HepG2 (cell line): ENCODE measurements around the gene CPSF7. TPM values are rescaled to one million over a fixed set of nuclear protein-coding genes. Genes with fewer than 3 reads are reported as not detected.

Source experiments
- ARNTL ChIP-seq: sonication (generic); formaldehyde crosslinking; IDR thresholded peaks from 2 replicates; pipeline ENCODE4 v1.4.0; 2020; ENCODE audit warnings: mild to moderate bottlenecking, missing genetic modification reagents
- FOXK1 ChIP-seq: sonication (generic); formaldehyde crosslinking; IDR thresholded peaks from 2 replicates; pipeline ENCODE4 v1.4.0; 2020; ENCODE audit warnings: low read depth, missing genetic modification reagents, borderline replicate concordance
- HNF1B ChIP-seq: sonication (generic); formaldehyde crosslinking; IDR thresholded peaks from 2 replicates; pipeline ENCODE4 v1.5.1; 2020; ENCODE audit warnings: mild to moderate bottlenecking, moderate library complexity, missing genetic modification reagents
- HOMEZ ChIP-seq: IDR thresholded peaks from 2 replicates; pipeline ENCODE4 v1.6.1; 2016; ENCODE audit warnings: low read depth
- RFX5 ChIP-seq: IDR thresholded peaks from 2 replicates; pipeline ENCODE4 v1.6.1; 2011; ENCODE audit warnings: low read depth, low read length, improper control_type of control experiment
- TOE1 ChIP-seq: sonication (generic); formaldehyde crosslinking; IDR thresholded peaks from 2 replicates; pipeline ENCODE4 v1.4.0; 2020; ENCODE audit warnings: mild to moderate bottlenecking, missing genetic modification reagents
- TRIM22 ChIP-seq: fragments of 450-650 bp; IDR thresholded peaks from 2 replicates; pipeline ENCODE4 v1.6.1; 2017
- ZKSCAN5 ChIP-seq: sonication (generic); formaldehyde crosslinking; IDR thresholded peaks from 2 replicates; pipeline ENCODE4 v1.5.1; 2020; ENCODE audit warnings: mild to moderate bottlenecking, missing genetic modification reagents
- ZNF460 ChIP-seq: sonication (generic); formaldehyde crosslinking; IDR thresholded peaks from 2 replicates; pipeline ENCODE4 v1.5.1; 2020; ENCODE audit warnings: missing genetic modification reagents, mild to moderate bottlenecking, borderline replicate concordance
- ZNF547 ChIP-seq: sonication (generic); formaldehyde crosslinking; IDR thresholded peaks from 2 replicates; pipeline ENCODE4 v1.5.1; 2020; ENCODE audit warnings: mild to moderate bottlenecking, missing genetic modification reagents
- ZNF589 ChIP-seq: sonication (generic); formaldehyde crosslinking; conservative IDR thresholded peaks from 2 replicates; pipeline ENCODE4 v1.8.0; 2022; ENCODE audit warnings: mild to moderate bottlenecking, moderate library complexity, missing genetic modification reagents
- ZNF839 ChIP-seq: sonication (generic); formaldehyde crosslinking; IDR thresholded peaks from 2 replicates; pipeline ENCODE4 v1.4.0; 2020; ENCODE audit warnings: missing genetic modification reagents, mild to moderate bottlenecking, borderline replicate concordance
- ZSCAN9 ChIP-seq: IDR thresholded peaks from 2 replicates; pipeline ENCODE4 v1.6.1; 2016; ENCODE audit warnings: borderline replicate concordance
- polyA plus RNA-seq, 8 experiments: library from polyadenylated mRNA; depleted of rRNA in 3 of 8; stranded (reverse) in 7 of 8; unstranded in 1 of 8; fragments of >200 nt; fragmentation: Illumina TruSeq in 4 of 8; extraction: Trizol in 4 of 8; gene quantifications; 2 replicates each; pipeline versions ENCODE4 v1.2.1 to v1.2.3, GENCODE V29; 2011 to 2016; ENCODE audit warnings: low read depth in 4 of 8, missing spikeins in 1 of 8, mixed read lengths in 1 of 8; ENCODE audit not compliant: insufficient read depth in 1 of 8
- total RNA-seq, 5 experiments: library from RNA; depleted of rRNA; stranded (reverse); fragments of >200 nt; fragmentation: Illumina TruSeq; extraction: Trizol; gene quantifications; 2 replicates each; pipeline ENCODE4 v1.2.3, GENCODE V29; 2016; ENCODE audit warnings: low read depth in 1 of 5
- TF ChIP-seq, protein P1 (sequence below), 2 experiments: sonication (generic) in 1 of 2; formaldehyde crosslinking in 1 of 2; IDR thresholded peaks; 2 replicates each; pipeline versions ENCODE4 v1.6.1 to v1.9.0; 2014 to 2022; ENCODE audit warnings: antibody characterized with exemption in 1 of 2, borderline replicate concordance in 1 of 2, inconsistent platforms in 1 of 2, low read depth in 1 of 2, missing genetic modification reagents in 1 of 2
- TF ChIP-seq, protein P2 (sequence below): sonication (generic); formaldehyde crosslinking; IDR thresholded peaks from 2 replicates; pipeline ENCODE4 v1.4.0; 2020; ENCODE audit warnings: missing genetic modification reagents; ENCODE audit errors: not compliant biosample characterization

CPSF7 gene
- total and polyA plus RNA-seq, 2 of the 13 experiments (the other 11 are each of a cell fraction or from before 2014, with no cell fraction given), result 34.1 to 36.8 TPM

DNA sequence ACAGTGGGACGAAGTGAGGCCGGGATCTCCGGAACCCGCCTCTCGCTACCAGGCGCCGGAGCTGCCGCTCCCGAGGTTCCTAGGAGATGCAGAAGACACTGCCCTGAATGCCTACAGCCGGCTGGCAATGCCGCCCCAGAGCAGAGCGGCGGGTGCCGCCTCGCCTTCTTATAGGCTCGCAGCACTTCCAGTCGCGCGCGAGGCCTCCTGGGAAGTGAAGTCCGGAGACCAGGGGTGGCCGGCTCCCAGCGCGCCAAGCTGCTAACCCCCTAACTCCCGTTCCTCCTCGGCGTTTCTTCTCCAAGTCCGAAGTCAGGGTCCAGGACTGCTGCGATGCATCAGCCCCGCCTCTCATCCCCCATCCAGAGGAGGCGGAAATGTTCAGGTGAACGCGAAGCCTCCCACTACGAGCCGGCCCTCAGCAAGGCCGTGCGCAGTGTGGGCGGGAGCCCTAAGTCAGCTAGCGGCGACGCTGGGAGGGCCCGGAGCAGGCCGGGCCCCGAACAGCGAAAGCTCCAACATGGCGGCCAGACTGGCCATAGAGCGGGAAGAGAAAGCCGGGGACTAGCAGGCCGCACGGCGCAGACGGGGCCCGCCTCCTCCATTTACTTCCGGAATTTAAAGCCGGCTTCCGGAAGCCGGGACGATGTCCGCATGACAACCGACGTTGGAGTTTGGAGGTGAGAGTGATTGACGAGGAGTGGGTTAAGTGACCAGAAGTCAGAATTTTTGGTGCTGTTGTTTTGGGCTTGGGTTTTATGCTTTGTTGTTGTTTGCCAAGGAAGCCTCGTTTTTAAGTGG, 67.8 kb downstream of the CPSF7 start, which contains the start of the genes CYB561A3 and TMEM138 (continued):
- TF ChIP-seq, protein P1, sequence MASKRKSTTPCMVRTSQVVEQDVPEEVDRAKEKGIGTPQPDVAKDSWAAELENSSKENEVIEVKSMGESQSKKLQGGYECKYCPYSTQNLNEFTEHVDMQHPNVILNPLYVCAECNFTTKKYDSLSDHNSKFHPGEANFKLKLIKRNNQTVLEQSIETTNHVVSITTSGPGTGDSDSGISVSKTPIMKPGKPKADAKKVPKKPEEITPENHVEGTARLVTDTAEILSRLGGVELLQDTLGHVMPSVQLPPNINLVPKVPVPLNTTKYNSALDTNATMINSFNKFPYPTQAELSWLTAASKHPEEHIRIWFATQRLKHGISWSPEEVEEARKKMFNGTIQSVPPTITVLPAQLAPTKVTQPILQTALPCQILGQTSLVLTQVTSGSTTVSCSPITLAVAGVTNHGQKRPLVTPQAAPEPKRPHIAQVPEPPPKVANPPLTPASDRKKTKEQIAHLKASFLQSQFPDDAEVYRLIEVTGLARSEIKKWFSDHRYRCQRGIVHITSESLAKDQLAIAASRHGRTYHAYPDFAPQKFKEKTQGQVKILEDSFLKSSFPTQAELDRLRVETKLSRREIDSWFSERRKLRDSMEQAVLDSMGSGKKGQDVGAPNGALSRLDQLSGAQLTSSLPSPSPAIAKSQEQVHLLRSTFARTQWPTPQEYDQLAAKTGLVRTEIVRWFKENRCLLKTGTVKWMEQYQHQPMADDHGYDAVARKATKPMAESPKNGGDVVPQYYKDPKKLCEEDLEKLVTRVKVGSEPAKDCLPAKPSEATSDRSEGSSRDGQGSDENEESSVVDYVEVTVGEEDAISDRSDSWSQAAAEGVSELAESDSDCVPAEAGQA (IDR thresholded peaks at IDR 0.05; ENCODE audit: low read depth), result peak; percentile 76; the same call in 1 of the 2 replicates
- TF ChIP-seq, protein P1 (CRISPR knock-in tag; IDR thresholded peaks at IDR 0.05; ENCODE audit: borderline replicate concordance), result peak; percentile 48; the same call in 1 of the 2 replicates
- TF ChIP-seq ZSCAN9, result peak; percentile 69; the same call in 1 of the 2 replicates
- peak; percentile 65 for TF ChIP-seq ARNTL (CRISPR knock-in tag)
- peak; percentile 31; the same call in 1 of the 2 replicates for TF ChIP-seq HNF1B (CRISPR knock-in tag)
- peak; percentile 75; the same call in 1 of the 2 replicates for TF ChIP-seq RFX5
- TF ChIP-seq ZNF589 (CRISPR knock-in tag), result 0 out of 2 replicates have a peak, but pooled peaks have one; percentile 57
- no peak for TF ChIP-seq ZKSCAN5 (CRISPR knock-in tag)
- TF ChIP-seq TRIM22, result no peak
- TF ChIP-seq ZNF547, result peak; percentile 83; the same call in 1 of the 2 replicates
- no peak for TF ChIP-seq ZNF839 (CRISPR knock-in tag)
- 0 out of 2 replicates have a peak, but pooled peaks have one; percentile 53 for TF ChIP-seq HOMEZ (CRISPR knock-in tag)
- TF ChIP-seq, protein P2, sequence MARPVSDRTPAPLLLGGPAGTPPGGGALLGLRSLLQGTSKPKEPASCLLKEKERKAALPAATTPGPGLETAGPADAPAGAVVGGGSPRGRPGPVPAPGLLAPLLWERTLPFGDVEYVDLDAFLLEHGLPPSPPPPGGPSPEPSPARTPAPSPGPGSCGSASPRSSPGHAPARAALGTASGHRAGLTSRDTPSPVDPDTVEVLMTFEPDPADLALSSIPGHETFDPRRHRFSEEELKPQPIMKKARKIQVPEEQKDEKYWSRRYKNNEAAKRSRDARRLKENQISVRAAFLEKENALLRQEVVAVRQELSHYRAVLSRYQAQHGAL (CRISPR knock-in tag), result no peak
- peak; percentile 65; the same call in 1 of the 2 replicates for TF ChIP-seq FOXK1
- TF ChIP-seq ZNF460 (CRISPR knock-in tag), result no peak; the same call in 1 of the 2 replicates
- TF ChIP-seq TOE1, result peak; percentile 14; the same call in 1 of the 2 replicates
